OCI-LY1 (cell line): Measurements from ENCODE around the gene BCS1L.

Experiments used
- H2AFZ ChIP-seq: fragments of 200-600 bp; sonication (generic), shearing (Covaris generic); 2 replicates; pipeline ENCODE4 v1.6.0; 2014; ENCODE audit warnings: antibody characterized with exemption, mild to moderate bottlenecking, low read length
- H3F3A ChIP-seq: fragments of 200-600 bp; sonication (generic), shearing (Covaris generic); 2 replicates; pipeline ENCODE4 v1.6.0; 2014; ENCODE audit warnings: mild to moderate bottlenecking, antibody characterized with exemption, low read length, moderate library complexity; ENCODE audit not compliant: insufficient read depth
- H3K27ac ChIP-seq: fragments of 200-600 bp; sonication (generic); 2 replicates; pipeline ENCODE4 v1.5.1; 2014; ENCODE audit warnings: low read length, mixed run types, mild to moderate bottlenecking, low read depth; ENCODE audit not compliant: poor library complexity, severe bottlenecking
- H3K27me3 ChIP-seq: fragments of 200-600 bp; sonication (generic); 2 replicates; pipeline ENCODE4 v1.6.0; 2014; ENCODE audit warnings: antibody characterized with exemption, mild to moderate bottlenecking, low read length, moderate library complexity; ENCODE audit not compliant: insufficient read depth
- H3K36me3 ChIP-seq: fragments of 200-600 bp; sonication (generic); 2 replicates; pipeline ENCODE4 v1.6.1; 2014; ENCODE audit warnings: mild to moderate bottlenecking, antibody characterized with exemption, low read length, moderate library complexity, mixed read lengths; ENCODE audit not compliant: insufficient read depth
- H3K4me1 ChIP-seq: fragments of 200-600 bp; sonication (generic); 2 replicates; pipeline ENCODE4 v1.5.1; 2014; ENCODE audit warnings: mild to moderate bottlenecking, low read length, moderate library complexity; ENCODE audit not compliant: insufficient read depth, severe bottlenecking
- H3K4me2 ChIP-seq: fragments of 200-600 bp; sonication (generic), shearing (Covaris generic); 2 replicates; pipeline ENCODE4 v1.6.1; 2014; ENCODE audit warnings: low read length
- H3K4me3 ChIP-seq: fragments of 200-600 bp; sonication (generic); 2 replicates; pipeline ENCODE4 v1.5.1; 2014; ENCODE audit warnings: low read length, low read depth, mild to moderate bottlenecking, mixed read lengths; ENCODE audit not compliant: poor library complexity, severe bottlenecking
- H3K79me2 ChIP-seq: fragments of 200-600 bp; shearing (Covaris generic); 2 replicates; pipeline ENCODE4 v1.6.1; 2016; ENCODE audit warnings: mixed run types, low read length, mixed read lengths; ENCODE audit not compliant: insufficient read depth
- H3K9ac ChIP-seq: fragments of 200-600 bp; sonication (generic), shearing (Covaris generic); 2 replicates; pipeline ENCODE4 v1.6.1; 2014; ENCODE audit warnings: mild to moderate bottlenecking, low read length, mixed read lengths
- H3K9me2 ChIP-seq: fragments of 200-600 bp; sonication (generic), shearing (Covaris generic); 2 replicates; pipeline ENCODE4 v1.6.1; 2014; ENCODE audit warnings: low read depth, mild to moderate bottlenecking, low read length, mixed read lengths
- H3K9me3 ChIP-seq: fragments of 200-600 bp; shearing (Covaris generic); 2 replicates; pipeline ENCODE4 v1.6.1; 2014; ENCODE audit warnings: low read length, mixed read lengths
- H4K20me1 ChIP-seq: fragments of 200-600 bp; sonication (generic), shearing (Covaris generic); 2 replicates; pipeline ENCODE4 v1.6.0; 2016; ENCODE audit warnings: mild to moderate bottlenecking, low read length; ENCODE audit not compliant: insufficient read depth
- EZH2 ChIP-seq: fragments of 200-600 bp; sonication (generic), shearing (Covaris generic); IDR thresholded peaks from 2 replicates; pipeline ENCODE4 v1.8.0; 2017; ENCODE audit warnings: borderline replicate concordance, mixed run types, mild to moderate bottlenecking, antibody characterized with exemption, low read length, moderate library complexity, mixed read lengths
- TF ChIP-seq, protein P1 (sequence below): fragments of 200-600 bp; sonication (generic), shearing (Covaris generic); IDR thresholded peaks from 2 replicates; pipeline ENCODE4 v1.5.1; 2017; ENCODE audit warnings: mild to moderate bottlenecking, antibody characterized with exemption, low read length, moderate library complexity, mixed read lengths

BCS1L gene

DNA sequence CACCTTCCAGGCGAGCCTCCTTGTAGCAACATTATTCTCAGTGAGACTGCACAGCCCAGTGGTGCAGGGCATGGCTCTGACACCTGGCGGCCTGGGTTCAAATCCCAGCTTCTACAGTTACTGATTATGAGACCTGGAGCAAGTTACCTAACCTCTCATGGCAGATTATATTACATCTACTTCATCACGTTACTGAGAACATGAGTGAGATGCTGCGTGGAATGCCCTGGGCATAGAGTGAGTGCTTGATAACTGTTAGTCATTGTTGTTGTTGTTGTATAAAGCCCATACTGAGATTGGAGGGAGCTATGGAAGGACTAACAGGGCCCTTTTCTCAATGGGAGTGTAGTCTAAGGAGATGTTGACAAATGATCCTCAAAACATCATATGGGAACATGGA lies 33.1 kb upstream of the BCS1L start:
- Histone ChIP-seq H2AFZ (no peak overlapping the region), H4K20me1 (no peaks in the 10 kb centered on the region), H3K4me3 (no peak overlapping the region), H3K9me2 (no peaks in the 10 kb centered on the region), H3K9me3 (no peaks in the 10 kb centered on the region), H3K4me2 (no peak overlapping the region), H3K27me3 (no peaks in the 10 kb centered on the region), H3K36me3 (no peaks in the 10 kb centered on the region), H3K4me1 (no peaks in the 10 kb centered on the region), H3F3A (no peaks in the 10 kb centered on the region), H3K9ac (no peak overlapping the region), H3K27ac (no peak overlapping the region), H3K79me2 (no peaks in the 10 kb centered on the region)
- TF ChIP-seq, protein P1, sequence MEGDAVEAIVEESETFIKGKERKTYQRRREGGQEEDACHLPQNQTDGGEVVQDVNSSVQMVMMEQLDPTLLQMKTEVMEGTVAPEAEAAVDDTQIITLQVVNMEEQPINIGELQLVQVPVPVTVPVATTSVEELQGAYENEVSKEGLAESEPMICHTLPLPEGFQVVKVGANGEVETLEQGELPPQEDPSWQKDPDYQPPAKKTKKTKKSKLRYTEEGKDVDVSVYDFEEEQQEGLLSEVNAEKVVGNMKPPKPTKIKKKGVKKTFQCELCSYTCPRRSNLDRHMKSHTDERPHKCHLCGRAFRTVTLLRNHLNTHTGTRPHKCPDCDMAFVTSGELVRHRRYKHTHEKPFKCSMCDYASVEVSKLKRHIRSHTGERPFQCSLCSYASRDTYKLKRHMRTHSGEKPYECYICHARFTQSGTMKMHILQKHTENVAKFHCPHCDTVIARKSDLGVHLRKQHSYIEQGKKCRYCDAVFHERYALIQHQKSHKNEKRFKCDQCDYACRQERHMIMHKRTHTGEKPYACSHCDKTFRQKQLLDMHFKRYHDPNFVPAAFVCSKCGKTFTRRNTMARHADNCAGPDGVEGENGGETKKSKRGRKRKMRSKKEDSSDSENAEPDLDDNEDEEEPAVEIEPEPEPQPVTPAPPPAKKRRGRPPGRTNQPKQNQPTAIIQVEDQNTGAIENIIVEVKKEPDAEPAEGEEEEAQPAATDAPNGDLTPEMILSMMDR, result no peak
- no peak for TF ChIP-seq EZH2

GRCh38 chr2:218627939-218628338 lies 31.5 kb upstream of the BCS1L start:
- Histone ChIP-seq H3K27ac (no peak overlapping the region), H3K4me1 (no peaks in the 10 kb centered on the region), H3K36me3 (no peaks in the 10 kb centered on the region), H3K9me2 (no peaks in the 10 kb centered on the region), H3K4me2 (no peak overlapping the region), H3K9me3 (no peaks in the 10 kb centered on the region), H3K27me3 (no peaks in the 10 kb centered on the region), H2AFZ (no peak overlapping the region), H3K4me3 (no peak overlapping the region), H3K79me2 (no peaks in the 10 kb centered on the region), H3K9ac (no peak overlapping the region), H3F3A (no peaks in the 10 kb centered on the region), H4K20me1 (no peaks in the 10 kb centered on the region)
- TF ChIP-seq EZH2, result no peak
- TF ChIP-seq, protein P1, result no peak

GRCh38 chr2:218631837-218632236 lies 27.6 kb upstream of the BCS1L start:
- Histone ChIP-seq H4K20me1 (no peaks in the 10 kb centered on the region), H3K9me2 (no peaks in the 10 kb centered on the region), H3K4me2 (no peak overlapping the region), H3F3A (no peaks in the 10 kb centered on the region), H3K9ac (no peak overlapping the region), H2AFZ (no peak overlapping the region), H3K9me3 (no peaks in the 10 kb centered on the region), H3K27ac (no peak overlapping the region), H3K4me3 (no peak overlapping the region), H3K36me3 (peaks cover 32% of the 10 kb centered on the region), H3K4me1 (no peaks in the 10 kb centered on the region), H3K27me3 (no peaks in the 10 kb centered on the region), H3K79me2 (no peaks in the 10 kb centered on the region)
- no peak for TF ChIP-seq EZH2
- TF ChIP-seq, protein P1, result no peak
